Measurements from ENCODE around the gene MEGF10. TPM values are rescaled to one million over a fixed set of nuclear protein-coding genes. Genes with fewer than 3 reads are reported as not detected.

The MEGF10 gene
- total and polyA plus RNA-seq, 7 donors, result 0.68 to 23.6 (median 2.2) TPM

DNA sequence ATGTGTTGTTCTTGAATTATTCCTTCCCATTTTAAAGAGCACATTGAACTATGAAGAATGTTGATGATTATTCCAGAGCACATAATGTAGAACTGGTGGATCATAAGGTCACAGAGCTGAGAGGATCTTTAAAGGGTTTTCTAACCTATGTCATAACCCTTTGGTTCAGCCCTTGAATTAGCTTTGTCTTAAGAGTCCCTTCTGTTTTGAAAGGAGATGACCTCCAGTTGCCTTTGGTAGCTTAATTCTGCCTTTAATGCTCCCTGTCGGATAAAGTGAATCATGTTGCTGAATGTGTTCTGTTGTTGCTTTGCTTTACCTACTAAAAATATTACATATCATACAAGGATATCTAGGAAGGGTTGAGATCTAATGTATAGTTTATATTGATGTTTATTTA is 127.8 kb downstream of the MEGF10 start:
- no peak overlapping the region for H3K4me3 ChIP-seq
- no peaks in the 10 kb centered on the region for H3K9me3 ChIP-seq
- 5 to 16% (median 14%) methylated on average over 1 of the region's 1 CpG for WGBS, 3 donors
- intact Hi-C loops (cut with DNase I), result loop anchor here in 1 of 2 donors (10.0 kb wide), 1 partner anchor 124 kb away; the partner anchor contains the start of gene MEGF10
- H3K36me3 ChIP-seq (ENCODE audit: insufficient read depth in 1 of 2, low read depth in 1 of 2), result no peaks in the 10 kb centered on the region
- peaks cover 10% of the 10 kb centered on the region for H3K4me1 ChIP-seq
- peak in 3 of 4 donors; percentile 48 to 81 (median 77) for ATAC-seq
- TF ChIP-seq, protein P1, sequence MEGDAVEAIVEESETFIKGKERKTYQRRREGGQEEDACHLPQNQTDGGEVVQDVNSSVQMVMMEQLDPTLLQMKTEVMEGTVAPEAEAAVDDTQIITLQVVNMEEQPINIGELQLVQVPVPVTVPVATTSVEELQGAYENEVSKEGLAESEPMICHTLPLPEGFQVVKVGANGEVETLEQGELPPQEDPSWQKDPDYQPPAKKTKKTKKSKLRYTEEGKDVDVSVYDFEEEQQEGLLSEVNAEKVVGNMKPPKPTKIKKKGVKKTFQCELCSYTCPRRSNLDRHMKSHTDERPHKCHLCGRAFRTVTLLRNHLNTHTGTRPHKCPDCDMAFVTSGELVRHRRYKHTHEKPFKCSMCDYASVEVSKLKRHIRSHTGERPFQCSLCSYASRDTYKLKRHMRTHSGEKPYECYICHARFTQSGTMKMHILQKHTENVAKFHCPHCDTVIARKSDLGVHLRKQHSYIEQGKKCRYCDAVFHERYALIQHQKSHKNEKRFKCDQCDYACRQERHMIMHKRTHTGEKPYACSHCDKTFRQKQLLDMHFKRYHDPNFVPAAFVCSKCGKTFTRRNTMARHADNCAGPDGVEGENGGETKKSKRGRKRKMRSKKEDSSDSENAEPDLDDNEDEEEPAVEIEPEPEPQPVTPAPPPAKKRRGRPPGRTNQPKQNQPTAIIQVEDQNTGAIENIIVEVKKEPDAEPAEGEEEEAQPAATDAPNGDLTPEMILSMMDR (IDR thresholded peaks at IDR 0.05), result no peak
- DNase-seq, result no peak
- peaks cover 0 to 1% (median 0%) of the 10 kb centered on the region in 3 donors for H3K27me3 ChIP-seq (ENCODE audit: insufficient read depth in 3 of 3, low read length in 2 of 3)
- no peak overlapping the region for H3K27ac ChIP-seq

DNA sequence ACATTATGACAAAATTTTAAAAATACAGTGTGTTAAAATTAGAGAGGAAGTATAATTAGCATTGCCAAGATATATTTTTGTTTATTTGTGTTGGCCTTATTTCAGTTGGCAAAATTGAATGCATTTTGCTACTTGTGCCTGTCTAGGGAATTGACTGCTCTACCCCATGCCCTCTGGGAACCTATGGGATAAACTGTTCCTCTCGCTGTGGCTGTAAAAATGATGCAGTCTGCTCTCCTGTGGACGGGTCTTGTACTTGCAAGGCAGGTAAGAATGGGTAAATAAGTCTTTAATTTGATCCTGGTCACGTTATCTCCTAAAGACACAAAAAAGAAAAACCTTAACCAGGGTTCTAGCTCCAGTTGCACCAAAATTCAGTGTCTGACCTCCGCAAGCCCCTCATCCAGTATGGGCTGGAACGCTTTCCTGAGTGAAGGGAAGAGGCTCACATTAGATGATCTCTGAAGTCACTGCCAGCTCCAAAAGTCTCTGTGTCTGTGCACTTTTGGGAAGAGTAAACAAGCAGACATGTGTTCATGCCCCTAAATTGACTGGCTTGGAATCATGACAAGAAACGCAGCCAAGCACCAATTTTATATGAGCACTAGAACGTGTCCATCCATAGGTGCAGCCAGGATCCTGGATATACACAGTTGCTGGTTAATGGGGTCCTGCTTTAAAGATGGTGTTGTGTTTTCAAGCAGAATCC is 128.5 kb downstream of the MEGF10 start:
- Histone ChIP-seq H3K9me3 (no peaks in the 10 kb centered on the region), H3K4me3 (no peak overlapping the region), H3K36me3 (ENCODE audit: insufficient read depth in 1 of 2, low read depth in 1 of 2) (no peaks in the 10 kb centered on the region), H3K27me3 (ENCODE audit: insufficient read depth in 3 of 3, low read length in 2 of 3) (peaks cover 0 to 1% (median 0%) of the 10 kb centered on the region in 3 donors), H3K27ac (no peak overlapping the region), H3K4me1 (peaks cover 10% of the 10 kb centered on the region)
- no peak for DNase-seq
- WGBS, 3 donors, result 36 to 51% (median 38%) methylated on average over 7 of the region's 7 CpGs
- ATAC-seq, result peak; percentile 55 to 80 (median 68)
- intact Hi-C loops (cut with DNase I), result loop anchor here in 1 of 2 donors (10.0 kb wide), 1 partner anchor 124 kb away; the partner anchor contains the start of gene MEGF10
- TF ChIP-seq, protein P1 (IDR thresholded peaks at IDR 0.05), result no peak

DNA sequence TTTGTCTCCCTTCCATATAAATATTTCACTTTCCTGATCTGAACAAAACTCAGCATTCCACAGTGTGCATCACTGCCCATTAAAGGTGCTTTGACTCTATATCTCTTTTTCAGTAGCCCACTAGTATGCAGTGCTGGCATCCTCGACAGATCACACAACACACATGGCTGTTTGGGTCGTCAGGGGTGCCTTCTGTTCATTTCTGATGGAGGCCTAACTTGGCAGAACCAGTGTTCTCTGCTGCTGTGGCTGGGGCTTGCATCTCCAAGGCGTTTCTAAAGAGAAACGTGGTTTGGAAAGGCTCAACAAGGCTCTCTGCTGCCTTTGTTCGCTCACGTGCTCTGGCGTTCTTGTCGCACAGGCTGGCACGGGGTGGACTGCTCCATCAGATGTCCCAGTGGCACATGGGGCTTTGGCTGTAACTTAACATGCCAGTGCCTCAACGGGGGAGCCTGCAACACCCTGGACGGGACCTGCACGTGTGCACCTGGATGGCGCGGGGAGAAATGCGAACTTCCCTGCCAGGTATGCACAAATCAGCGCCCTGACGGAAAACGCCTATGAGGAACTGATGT is 129.2 kb downstream of the MEGF10 start:
- TF ChIP-seq, protein P1 (IDR thresholded peaks at IDR 0.05), result no peak
- DNase-seq, result no peak
- Histone ChIP-seq H3K4me1 (peaks cover 10% of the 10 kb centered on the region), H3K9me3 (no peaks in the 10 kb centered on the region), H3K27ac (no peak overlapping the region), H3K27me3 (ENCODE audit: insufficient read depth in 3 of 3, low read length in 2 of 3) (peaks cover 0 to 1% (median 0%) of the 10 kb centered on the region in 3 donors), H3K36me3 (ENCODE audit: insufficient read depth in 1 of 2, low read depth in 1 of 2) (no peaks in the 10 kb centered on the region), H3K4me3 (no peak overlapping the region)
- WGBS, 3 donors, result 73 to 85% (median 81%) methylated on average over 18 of the region's 18 CpGs
- intact Hi-C loops (cut with DNase I), result loop anchor here in 1 of 2 donors (10.0 kb wide), 1 partner anchor 125 kb away; the partner anchor contains the start of gene MEGF10
- no peak for ATAC-seq

DNA sequence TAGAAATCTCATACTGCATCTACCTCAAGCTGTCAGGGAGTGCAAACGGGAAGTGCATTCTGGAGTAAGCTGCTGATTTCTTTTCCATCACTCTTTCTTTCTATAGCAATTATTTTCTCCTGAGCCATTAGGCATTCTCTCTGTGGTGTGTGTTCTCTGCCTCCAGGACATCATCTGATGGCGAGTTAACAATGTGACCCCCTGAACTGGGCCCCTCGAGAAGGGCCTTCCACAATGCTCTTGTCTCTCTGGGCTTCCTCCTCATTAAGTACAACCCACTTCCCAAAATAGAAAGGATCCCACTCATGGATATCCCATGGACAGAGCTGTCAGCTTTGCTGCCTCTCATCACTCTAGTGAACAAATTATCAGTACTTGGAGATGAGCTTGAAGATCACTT is 130.2 kb downstream of the MEGF10 start:
- TF ChIP-seq, protein P1 (IDR thresholded peaks at IDR 0.05), result no peak
- WGBS, 3 donors, result 69 to 77% (median 70%) methylated on average over 3 of the region's 3 CpGs
- no peak for DNase-seq
- intact Hi-C loops (cut with DNase I), result no loop called here
- ATAC-seq, result no peak
- Histone ChIP-seq H3K27me3 (ENCODE audit: insufficient read depth in 3 of 3, low read length in 2 of 3) (peaks cover 0 to 1% (median 0%) of the 10 kb centered on the region in 3 donors), H3K9me3 (no peaks in the 10 kb centered on the region), H3K36me3 (ENCODE audit: insufficient read depth in 1 of 2, low read depth in 1 of 2) (no peaks in the 10 kb centered on the region), H3K4me3 (no peak overlapping the region), H3K4me1 (peaks cover 10% of the 10 kb centered on the region), H3K27ac (no peak overlapping the region)

Data from psoas muscle (tissue), 8 donors.